MM.1S (cell line): ENCODE measurements around the gene LAMC3.

Experiments
- CTCF ChIP-seq: fragments of 300-600 bp; sonication (generic); IDR thresholded peaks from 2 replicates; pipeline ENCODE4 v1.5.1; 2016; ENCODE audit warnings: antibody characterized with exemption, low read length, mixed read lengths
- EZH2 ChIP-seq: fragments of 300-600 bp; sonication (generic); optimal IDR thresholded peaks from 2 replicates; pipeline ENCODE3; 2017; ENCODE audit warnings: low read depth, mild to moderate bottlenecking, antibody characterized with exemption, low read length, mixed read lengths

- no peak for TF ChIP-seq EZH2
- TF ChIP-seq CTCF: no peak
These were observed 33.7 kb downstream of the LAMC3 start for GRCh38 chr9:131042666-131043065.
